DMS 273 (cell line): Measurements from ENCODE around the gene DPEP2NB.
A peak's percentile ranks its signal among the peaks of the same experiment; 100 is the strongest.

Experiments used
- DNase-seq: peaks from one replicate; lab custom pipeline; 2025; ENCODE audit not compliant: unreplicated experiment; lab: John Stamatoyannopoulos, UW

DPEP2NB gene

GRCh38 chr16:67964477-67965131 lies 51.1 kb downstream of the DPEP2NB start:
- no peak for DNase-seq

- DNase-seq = peak; percentile 31
Measured at GRCh38 chr16:67963662-67964321, 51.9 kb downstream of the DPEP2NB start.
